CD4-positive, alpha-beta T cell (primary cell): ENCODE measurements around the gene POFUT1. TPM values are rescaled to one million over a fixed set of nuclear protein-coding genes. Genes with fewer than 3 reads are reported as not detected.

Experiments
- ATAC-seq: fragments of 200-7000 bp; cut with Tn5 transposase; one replicate; pipeline ENCODE4 v1.10.0; 2022; ENCODE audit warnings: mild to moderate bottlenecking; ENCODE audit not compliant: poor library complexity
- CTCF ChIA-PET: fragments of 350-600 bp; sonication (Branson Sonifier 250); formaldehyde crosslinking; loops from one replicate; lab custom pipeline; 2021; ENCODE audit warnings: antibody characterized with exemption, inconsistent platforms; lab: Charles Lee
- POLR2A ChIA-PET: fragments of 350-600 bp; sonication (Branson Sonifier 250); formaldehyde crosslinking; loops from one replicate; lab custom pipeline; 2021; ENCODE audit warnings: antibody characterized with exemption, inconsistent platforms; lab: Charles Lee
- DNase-seq, 14 experiments: peaks; one replicate each; pipeline ENCODE4 v3.0.0-alpha.2; 2013 to 2020; ENCODE audit warnings: mixed read lengths in 2 of 14
- H3K27ac ChIP-seq, 2 donors: one replicate each; pipeline versions ENCODE4 v1.5.1 to v1.7.0; 2013; ENCODE audit warnings: low read length in 2 of 2, low read depth in 1 of 2, mild to moderate bottlenecking in 1 of 2
- H3K27me3 ChIP-seq, 2 experiments: 1 replicate in 1 of 2; 2 replicates in 1 of 2; pipeline versions ENCODE4 v1.6.1 to v1.7.0; 2013; ENCODE audit warnings: low read length in 2 of 2, control low read depth in 1 of 2, mild to moderate bottlenecking in 1 of 2, moderate library complexity in 1 of 2; ENCODE audit not compliant: insufficient read depth in 2 of 2, control insufficient read depth in 1 of 2
- H3K36me3 ChIP-seq: one replicate; pipeline ENCODE4 v1.6.1; 2013; ENCODE audit warnings: low read length, control low read depth; ENCODE audit not compliant: insufficient read depth
- H3K4me1 ChIP-seq: one replicate; pipeline ENCODE4 v1.6.1; 2013; ENCODE audit warnings: low read length, control low read depth; ENCODE audit not compliant: insufficient read depth
- H3K4me3 ChIP-seq: one replicate; pipeline ENCODE4 v1.5.1; 2013; ENCODE audit warnings: mild to moderate bottlenecking, low read length, moderate library complexity
- H3K9me3 ChIP-seq, 2 experiments: 1 replicate in 1 of 2; 2 replicates in 1 of 2; pipeline versions ENCODE4 v1.6.1 to v1.7.0; 2013; ENCODE audit warnings: low read length in 2 of 2, mild to moderate bottlenecking in 2 of 2, control low read depth in 1 of 2, moderate library complexity in 1 of 2; ENCODE audit not compliant: control insufficient read depth in 1 of 2, insufficient read depth in 1 of 2
- H3K27ac Mint-ChIP-seq: one replicate; pipeline ENCODE4 v1.8.0; 2020; ENCODE audit warnings: mixed read lengths
- H3K27me3 Mint-ChIP-seq: one replicate; pipeline ENCODE4 v1.8.0; 2021; ENCODE audit warnings: mixed read lengths
- H3K36me3 Mint-ChIP-seq: one replicate; pipeline ENCODE4 v1.8.0; 2021; ENCODE audit warnings: low read depth, mixed read lengths
- H3K4me1 Mint-ChIP-seq: one replicate; pipeline ENCODE4 v1.8.0; 2021; ENCODE audit warnings: low read depth, mixed read lengths
- H3K4me3 Mint-ChIP-seq: one replicate; pipeline ENCODE4 v1.8.0; 2020; ENCODE audit warnings: mild to moderate bottlenecking, mixed read lengths
- H3K9me3 Mint-ChIP-seq: one replicate; pipeline ENCODE4 v1.8.0; 2020; ENCODE audit warnings: mixed read lengths
- CTCF ChIP-seq: fragments of 200-600 bp; IDR thresholded peaks from one replicate; pipeline ENCODE4 v1.8.0; 2022; ENCODE audit warnings: antibody characterized with exemption, mild to moderate bottlenecking
- intact Hi-C, 2 experiments: fragments of 100-400 bp; cut with DNase I in 1 of 2; cut with micrococcal nuclease in 1 of 2; formaldehyde crosslinking; loops; one replicate each; pipeline versions ENCODE4 v1.15.1 to v1.9.0; 2023 to 2025; cut with DNase I, micrococcal nuclease
- total RNA-seq, 174 experiments: library from RNA in 2 of 174; stranded (reverse) in 2 of 174; gene quantifications; one replicate each; pipeline ENCODE4 v1.2.3 and lab custom pipeline; 2021 to 2026

Gene POFUT1
- total RNA-seq, 2 experiments from 2014 or later, result 7.5 to 8.8 TPM

- peaks cover 64% of the 10 kb centered on the region for H3K36me3 ChIP-seq
- H3K27me3 ChIP-seq, result no peaks in the 10 kb centered on the region
- H3K4me3 ChIP-seq, result no peak overlapping the region
- H3K9me3 Mint-ChIP-seq, result no peaks in the 10 kb centered on the region
- H3K27me3 Mint-ChIP-seq, result no peaks in the 10 kb centered on the region
- intact Hi-C loops, result no loop called here
- CTCF ChIA-PET, result no interaction called here
- no peaks in the 10 kb centered on the region for H3K9me3 ChIP-seq
- H3K27ac ChIP-seq, result no peak overlapping the region
- H3K36me3 Mint-ChIP-seq, result peaks cover 80% of the 10 kb centered on the region
- no peak for TF ChIP-seq CTCF
- H3K4me3 Mint-ChIP-seq, result no peak overlapping the region
- H3K27ac Mint-ChIP-seq, result no peak overlapping the region
- H3K4me1 Mint-ChIP-seq, result peaks cover 19% of the 10 kb centered on the region
- DNase-seq, result no peak
- no peaks in the 10 kb centered on the region for H3K4me1 ChIP-seq
- no peak for ATAC-seq
- POLR2A ChIA-PET, result no interaction called here
These were observed 7.5 kb downstream of the POFUT1 start for GRCh38 chr20:32215147-32215546.

GRCh38 chr20:32215729-32216128 lies 8.0 kb downstream of the POFUT1 start:
- Histone ChIP-seq H3K36me3 (peaks cover 62% of the 10 kb centered on the region), H3K27ac (no peak overlapping the region), H3K9me3 (no peaks in the 10 kb centered on the region), H3K27me3 (no peaks in the 10 kb centered on the region), H3K4me1 (no peaks in the 10 kb centered on the region), H3K4me3 (no peak overlapping the region)
- ATAC-seq (no peak), DNase-seq (no peak)
- no peak for TF ChIP-seq CTCF
- no peak overlapping the region for H3K4me3 Mint-ChIP-seq
- H3K4me1 Mint-ChIP-seq, result peaks cover 13% of the 10 kb centered on the region
- peaks cover 76% of the 10 kb centered on the region for H3K36me3 Mint-ChIP-seq
- H3K27ac Mint-ChIP-seq, result no peak overlapping the region
- H3K27me3 Mint-ChIP-seq, result no peaks in the 10 kb centered on the region
- ChIA-PET POLR2A (interaction anchor here (0.9 kb wide), 1 partner anchor 64 kb away, joined by 4 read pairs; no protein-coding TSS in a partner anchor), CTCF (no interaction called here)
- no peaks in the 10 kb centered on the region for H3K9me3 Mint-ChIP-seq
- intact Hi-C loops, result no loop called here

- no peak overlapping the region for H3K4me3 Mint-ChIP-seq
These were observed 8.8 kb downstream of the POFUT1 start for GRCh38 chr20:32216179-32217142.

More at GRCh38 chr20:32216179-32217142, 8.8 kb downstream of the POFUT1 start:
- peaks cover 77% of the 10 kb centered on the region for H3K36me3 Mint-ChIP-seq
- Histone ChIP-seq H3K4me3 (no peak overlapping the region), H3K27ac (no peak overlapping the region), H3K36me3 (peaks cover 65% of the 10 kb centered on the region), H3K9me3 (no peaks in the 10 kb centered on the region), H3K4me1 (no peaks in the 10 kb centered on the region), H3K27me3 (no peaks in the 10 kb centered on the region)
- peaks cover 10% of the 10 kb centered on the region for H3K4me1 Mint-ChIP-seq
- ChIA-PET POLR2A (interaction anchor here (0.9 kb wide), 1 partner anchor 63 kb away, joined by 4 read pairs; no protein-coding TSS in a partner anchor), CTCF (no interaction called here)
- no peak overlapping the region for H3K27ac Mint-ChIP-seq
- H3K9me3 Mint-ChIP-seq, result no peaks in the 10 kb centered on the region
- no peaks in the 10 kb centered on the region for H3K27me3 Mint-ChIP-seq
- DNase-seq (no peak), ATAC-seq (no peak)
- intact Hi-C loops, result no loop called here
- no peak for TF ChIP-seq CTCF
